HG03520 (cell line): ENCODE results near the gene TLCD3A.

Source experiments
- ATAC-seq: cut with Tn5 transposase; IDR thresholded peaks from one replicate; pipeline ENCODE4 v1.9.1; 2021; ENCODE audit warnings: mild to moderate bottlenecking, moderate library complexity; ENCODE audit not compliant: unreplicated experiment

The TLCD3A gene

DNA sequence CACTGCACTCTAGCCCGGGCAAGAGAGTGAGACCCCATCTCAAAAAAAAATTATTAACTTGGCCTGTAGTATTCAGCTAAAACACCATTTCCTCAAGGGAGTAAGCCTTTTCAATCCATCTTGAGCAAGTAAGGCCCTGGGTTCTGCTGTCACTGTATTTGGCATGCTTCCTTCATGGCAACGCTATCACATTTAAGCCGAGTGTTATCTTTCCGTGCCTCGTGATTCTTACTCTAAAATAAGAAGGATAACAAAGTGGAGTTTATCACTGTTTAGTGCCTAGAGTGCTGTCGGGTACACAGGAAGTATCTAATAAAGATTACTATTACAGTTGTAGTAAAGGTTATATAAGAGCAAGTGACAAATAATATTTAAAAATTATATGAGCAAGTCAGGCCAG is 26.5 kb upstream of the TLCD3A start:
- ATAC-seq, result no peak

- ATAC-seq, result no peak
Observed at GRCh38 chr17:708132-708531, 24.3 kb upstream of the TLCD3A start.

GRCh38 chr17:718075-718474 is 14.3 kb upstream of the TLCD3A start:
- ATAC-seq, result no peak

- no peak for ATAC-seq
Observed at GRCh38 chr17:720706-721539, 11.5 kb upstream of the TLCD3A start.

DNA sequence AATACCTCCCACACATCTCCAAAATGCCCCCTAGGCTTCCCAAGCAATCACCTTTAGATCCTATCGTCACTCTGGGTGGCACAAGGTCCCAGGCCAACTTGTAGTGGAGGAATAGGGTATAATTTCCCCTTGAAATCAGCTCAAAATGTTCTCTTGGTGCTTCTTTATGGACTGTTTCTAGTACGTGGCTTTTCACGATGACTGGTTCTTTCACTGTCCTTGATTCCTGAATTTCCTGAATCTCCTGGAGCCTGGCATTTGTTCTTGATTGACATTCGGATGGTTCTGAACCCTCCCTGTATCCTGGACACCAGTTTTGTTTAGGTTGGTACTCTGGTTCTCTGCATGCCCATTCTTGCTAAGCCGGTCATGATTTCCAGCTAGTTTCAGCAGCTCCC is 10.9 kb upstream of the TLCD3A start:
- no peak for ATAC-seq

DNA sequence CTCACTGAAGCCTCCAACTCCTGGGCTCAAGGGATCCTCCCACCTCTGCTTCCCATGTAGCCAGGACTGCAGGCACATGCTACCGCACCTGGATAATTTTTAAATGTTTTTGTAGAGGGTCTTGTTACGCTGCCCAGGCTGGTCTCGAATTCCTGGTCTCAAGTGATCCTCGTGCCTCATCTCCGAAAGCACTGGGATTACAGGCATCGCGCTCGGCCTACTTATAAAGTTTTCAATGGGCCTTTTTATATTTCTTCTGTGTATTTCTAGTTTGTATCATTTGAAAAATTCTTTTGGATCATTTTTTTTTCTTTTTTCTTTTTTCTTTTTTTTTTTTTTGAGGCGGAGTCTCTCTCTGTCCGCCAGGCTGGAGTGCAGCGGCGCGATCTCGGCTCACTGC is 7.3 kb upstream of the TLCD3A start:
- ATAC-seq, result no peak

DNA sequence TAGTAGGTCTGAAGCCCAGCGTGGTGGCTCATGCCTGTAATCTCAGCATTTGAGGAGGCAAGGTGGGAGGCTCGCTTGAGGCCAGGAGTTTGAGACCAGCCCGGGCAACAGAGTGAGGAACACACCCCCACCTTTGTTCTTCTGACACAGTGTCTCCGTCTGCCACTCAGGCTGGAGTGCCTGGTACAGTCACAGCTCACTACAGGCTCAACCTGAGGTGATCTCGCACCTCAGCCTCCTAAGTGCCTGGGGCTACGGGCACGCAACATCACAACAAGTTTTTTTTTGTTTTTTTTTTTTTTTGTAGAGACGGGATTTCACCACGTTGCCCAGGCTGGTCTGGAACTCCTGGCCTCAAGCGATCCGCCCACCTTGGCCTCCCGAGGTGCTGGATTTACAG is 6.7 kb upstream of the TLCD3A start:
- ATAC-seq, result no peak

DNA sequence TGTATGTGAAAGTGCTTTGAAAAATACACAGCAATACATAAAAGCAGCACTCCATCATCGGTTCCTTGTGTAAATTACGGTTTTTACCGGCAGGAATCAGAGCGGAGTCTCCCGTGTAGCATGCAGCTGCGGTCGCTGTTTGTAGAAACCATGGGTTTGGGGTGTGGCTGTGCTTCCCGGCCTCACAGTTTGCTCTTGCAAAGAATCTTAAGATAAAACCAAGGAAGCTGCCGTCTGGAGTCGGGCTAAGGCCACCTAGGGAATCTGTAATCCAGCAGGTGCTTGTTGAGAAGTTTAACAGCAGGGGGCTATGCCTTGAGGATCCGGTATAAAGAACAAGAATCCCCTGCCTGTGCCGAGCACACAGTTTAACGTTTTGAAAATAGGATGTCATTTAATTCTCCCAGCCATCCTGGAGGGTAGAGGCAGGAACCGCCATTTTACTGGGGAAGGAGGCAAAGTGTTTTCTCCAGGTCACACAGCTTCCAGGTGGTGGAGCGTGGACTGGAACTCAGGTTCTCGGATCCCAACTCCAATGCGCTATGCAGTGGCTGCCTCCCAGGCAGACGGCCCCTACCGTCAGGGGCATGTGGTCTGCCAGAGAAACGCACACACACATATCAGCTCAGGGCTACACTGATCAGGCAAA is 6.0 kb upstream of the TLCD3A start:
- no peak for ATAC-seq

GRCh38 chr17:728911-729310 is 3.5 kb upstream of the TLCD3A start:
- ATAC-seq, result no peak

- ATAC-seq, result no peak
Observed at GRCh38 chr17:731644-732066, 741 bp upstream of the TLCD3A start.

GRCh38 chr17:732902-733720 is 715 bp downstream of the TLCD3A start:
- ATAC-seq, result peak; percentile 37

DNA sequence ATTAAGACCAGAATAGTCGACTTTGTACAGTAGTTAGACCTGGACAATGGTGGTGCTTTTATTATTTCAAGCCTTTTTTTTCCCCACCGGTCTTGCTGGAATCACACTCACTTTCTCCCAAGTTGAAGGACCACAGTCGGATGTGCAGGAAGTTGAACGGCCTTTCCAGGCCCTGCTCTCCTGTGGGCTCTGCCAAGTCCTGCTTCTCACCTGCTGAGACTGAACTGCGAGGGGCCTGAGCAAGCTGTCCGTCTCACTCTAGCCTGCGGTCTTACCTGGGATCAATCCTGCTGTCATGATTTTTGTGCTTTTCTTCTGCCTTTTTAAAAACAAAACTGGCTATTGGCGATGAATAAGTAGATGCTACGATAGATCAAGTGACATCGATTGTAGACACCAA is 1.3 kb downstream of the TLCD3A start:
- no peak for ATAC-seq

- no peak for ATAC-seq
Observed at GRCh38 chr17:737561-738113, 5.2 kb downstream of the TLCD3A start.

DNA sequence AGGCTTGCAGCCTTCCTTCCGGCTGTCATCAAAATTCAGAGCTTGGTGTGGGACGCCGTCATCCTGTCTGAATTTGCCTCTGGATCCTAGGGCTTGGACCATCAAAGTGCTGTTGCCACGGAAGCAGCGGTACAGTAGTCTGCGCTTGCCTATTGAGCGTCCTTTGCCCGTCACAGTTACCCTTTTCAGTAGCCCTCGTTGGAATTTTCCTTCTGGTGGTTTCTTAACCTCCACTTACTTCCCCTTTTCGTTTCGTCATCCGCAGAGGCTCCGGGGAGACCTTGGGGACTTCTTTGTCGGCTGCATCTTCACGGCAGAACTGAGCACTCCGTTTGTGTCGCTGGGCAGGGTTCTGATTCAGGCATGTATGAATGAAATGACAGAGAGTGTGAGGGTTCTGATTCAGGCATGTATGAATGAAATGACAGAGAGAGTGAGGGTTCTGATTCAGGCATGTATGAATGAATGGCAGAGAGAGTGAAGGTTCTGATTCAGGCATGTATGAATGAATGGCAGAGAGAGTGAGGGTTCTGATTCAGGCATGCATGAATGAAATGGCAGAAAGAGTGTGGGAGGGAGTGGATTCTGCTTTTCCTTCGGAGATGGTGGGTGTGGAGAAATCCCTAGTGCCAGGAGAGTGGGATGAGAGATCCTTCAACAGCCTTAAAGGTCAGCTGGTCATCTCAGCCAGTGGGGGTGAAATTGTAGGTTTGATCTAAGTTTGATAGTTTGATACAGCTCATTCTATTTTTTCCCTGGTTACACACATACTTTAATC is 8.0 kb downstream of the TLCD3A start:
- ATAC-seq, result peak; percentile 43

- ATAC-seq, result no peak
Observed at GRCh38 chr17:742147-742793, 9.9 kb downstream of the TLCD3A start.

DNA sequence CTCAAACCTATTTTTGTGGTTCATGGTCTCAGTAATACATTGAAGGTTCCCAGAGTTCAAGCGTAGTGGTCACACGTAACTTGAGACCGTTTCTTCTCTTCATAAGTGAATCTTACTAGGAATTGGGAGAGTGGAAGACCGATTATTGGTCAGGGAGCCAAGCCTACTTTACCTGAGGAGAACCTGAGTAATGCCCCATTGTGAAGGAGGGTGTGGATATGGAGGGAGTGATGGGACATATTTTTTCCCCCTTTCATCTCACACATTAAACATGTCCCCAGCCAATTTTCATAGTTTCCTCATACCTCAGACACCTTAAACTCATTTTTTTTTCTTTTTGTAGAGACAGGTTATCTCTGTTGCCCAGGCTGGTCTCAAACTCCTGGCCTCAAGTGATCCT is 10.7 kb downstream of the TLCD3A start:
- ATAC-seq, result no peak

DNA sequence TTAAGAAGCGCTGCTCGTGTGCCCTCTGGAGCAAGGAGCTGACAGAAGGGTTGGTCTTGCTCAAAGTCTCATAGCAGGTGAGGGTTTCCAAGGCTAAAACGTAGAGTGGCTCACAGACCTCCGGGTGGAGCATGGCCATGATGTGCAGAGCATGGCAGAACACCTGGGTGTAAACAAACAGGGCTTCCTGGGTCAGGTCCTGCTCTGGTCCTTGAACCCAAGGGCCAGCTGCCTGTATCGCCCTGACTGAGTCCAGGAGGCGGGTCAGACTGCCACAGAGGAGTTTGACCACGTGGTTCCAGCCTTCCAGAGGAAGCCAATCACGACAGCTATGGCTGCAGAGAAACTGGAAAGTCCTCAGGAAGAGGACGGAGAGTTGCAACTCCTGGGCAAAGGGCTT is 12.5 kb downstream of the TLCD3A start:
- no peak for ATAC-seq

GRCh38 chr17:745406-745805 is 13.0 kb downstream of the TLCD3A start:
- no peak for ATAC-seq

DNA sequence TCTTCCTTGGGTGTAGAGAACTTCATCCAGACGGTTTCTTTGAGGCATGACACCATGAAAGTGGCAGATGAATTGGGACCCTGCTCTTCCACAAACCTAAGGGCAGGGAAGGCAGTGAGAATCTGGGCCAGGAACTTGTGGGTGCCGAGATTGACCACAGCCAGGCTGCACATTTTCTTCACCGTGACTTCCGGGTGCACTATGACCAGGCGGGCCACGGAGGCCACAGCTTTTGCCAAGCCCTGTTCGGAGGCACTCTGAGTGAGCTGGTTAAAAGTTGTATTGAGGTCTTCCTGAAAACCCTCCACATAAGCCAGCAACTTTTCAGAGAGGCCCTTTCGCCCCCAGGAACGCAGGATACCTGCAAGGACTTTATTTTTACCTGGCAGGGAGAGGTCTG is 13.8 kb downstream of the TLCD3A start:
- ATAC-seq, result no peak
